ENCODE measurements around the gene PKNOX2.

GRCh38 chr11:125148011-125148410 is 16.5 kb upstream of the PKNOX2 start:
- TF ChIP-seq, protein P1, sequence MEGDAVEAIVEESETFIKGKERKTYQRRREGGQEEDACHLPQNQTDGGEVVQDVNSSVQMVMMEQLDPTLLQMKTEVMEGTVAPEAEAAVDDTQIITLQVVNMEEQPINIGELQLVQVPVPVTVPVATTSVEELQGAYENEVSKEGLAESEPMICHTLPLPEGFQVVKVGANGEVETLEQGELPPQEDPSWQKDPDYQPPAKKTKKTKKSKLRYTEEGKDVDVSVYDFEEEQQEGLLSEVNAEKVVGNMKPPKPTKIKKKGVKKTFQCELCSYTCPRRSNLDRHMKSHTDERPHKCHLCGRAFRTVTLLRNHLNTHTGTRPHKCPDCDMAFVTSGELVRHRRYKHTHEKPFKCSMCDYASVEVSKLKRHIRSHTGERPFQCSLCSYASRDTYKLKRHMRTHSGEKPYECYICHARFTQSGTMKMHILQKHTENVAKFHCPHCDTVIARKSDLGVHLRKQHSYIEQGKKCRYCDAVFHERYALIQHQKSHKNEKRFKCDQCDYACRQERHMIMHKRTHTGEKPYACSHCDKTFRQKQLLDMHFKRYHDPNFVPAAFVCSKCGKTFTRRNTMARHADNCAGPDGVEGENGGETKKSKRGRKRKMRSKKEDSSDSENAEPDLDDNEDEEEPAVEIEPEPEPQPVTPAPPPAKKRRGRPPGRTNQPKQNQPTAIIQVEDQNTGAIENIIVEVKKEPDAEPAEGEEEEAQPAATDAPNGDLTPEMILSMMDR (IDR thresholded peaks at IDR 0.05) = no peak
- no peak for TF ChIP-seq POLR2A (IDR thresholded peaks at IDR 0.05)

All from lower leg skin (tissue), 3 donors.